GM19043 (cell line): ENCODE results near the gene ROR2.
A peak's percentile ranks its signal among the peaks of the same experiment; 100 is the strongest.

Experiments used
- ATAC-seq: cut with Tn5 transposase; IDR thresholded peaks from one replicate; pipeline ENCODE4 v1.9.1; 2021; ENCODE audit warnings: low read depth; ENCODE audit not compliant: unreplicated experiment

Gene ROR2

GRCh38 chr9:91783876-91784672 lies 166.0 kb downstream of the ROR2 start:
- ATAC-seq: no peak

GRCh38 chr9:91783411-91783810 lies 166.6 kb downstream of the ROR2 start:
- ATAC-seq: no peak

- ATAC-seq: no peak
These were observed 167.3 kb downstream of the ROR2 start for GRCh38 chr9:91782708-91783214.

- ATAC-seq: no peak
These were observed 168.1 kb downstream of the ROR2 start for GRCh38 chr9:91781906-91782305.

GRCh38 chr9:91781116-91781515 lies 168.9 kb downstream of the ROR2 start:
- ATAC-seq: no peak

- ATAC-seq: no peak
These were observed 172.0 kb downstream of the ROR2 start for GRCh38 chr9:91778031-91778430.

GRCh38 chr9:91777292-91777830 lies 172.7 kb downstream of the ROR2 start:
- ATAC-seq: no peak

GRCh38 chr9:91776409-91777291 lies 173.4 kb downstream of the ROR2 start:
- no peak for ATAC-seq

- ATAC-seq: no peak
These were observed 174.4 kb downstream of the ROR2 start for GRCh38 chr9:91775708-91776028.

GRCh38 chr9:91775011-91775707 lies 174.9 kb downstream of the ROR2 start:
- peak; percentile 66 for ATAC-seq

GRCh38 chr9:91773156-91773555 lies 176.9 kb downstream of the ROR2 start:
- no peak for ATAC-seq

- ATAC-seq: no peak
These were observed 178.2 kb downstream of the ROR2 start for GRCh38 chr9:91771864-91772263.

GRCh38 chr9:91771027-91771426 lies 179.0 kb downstream of the ROR2 start:
- no peak for ATAC-seq

- no peak for ATAC-seq
These were observed 179.8 kb downstream of the ROR2 start for GRCh38 chr9:91770229-91770628.

GRCh38 chr9:91768977-91769916 lies 180.8 kb downstream of the ROR2 start:
- ATAC-seq: no peak

- ATAC-seq: no peak
These were observed 181.5 kb downstream of the ROR2 start for GRCh38 chr9:91768507-91768906.

- ATAC-seq: no peak
These were observed 183.5 kb downstream of the ROR2 start for GRCh38 chr9:91766315-91767069.

GRCh38 chr9:91765296-91765695 lies 184.7 kb downstream of the ROR2 start:
- ATAC-seq: no peak

- no peak for ATAC-seq
These were observed 185.4 kb downstream of the ROR2 start for GRCh38 chr9:91764661-91765060.
